ENCODE data around the gene UBASH3A.

DNA sequence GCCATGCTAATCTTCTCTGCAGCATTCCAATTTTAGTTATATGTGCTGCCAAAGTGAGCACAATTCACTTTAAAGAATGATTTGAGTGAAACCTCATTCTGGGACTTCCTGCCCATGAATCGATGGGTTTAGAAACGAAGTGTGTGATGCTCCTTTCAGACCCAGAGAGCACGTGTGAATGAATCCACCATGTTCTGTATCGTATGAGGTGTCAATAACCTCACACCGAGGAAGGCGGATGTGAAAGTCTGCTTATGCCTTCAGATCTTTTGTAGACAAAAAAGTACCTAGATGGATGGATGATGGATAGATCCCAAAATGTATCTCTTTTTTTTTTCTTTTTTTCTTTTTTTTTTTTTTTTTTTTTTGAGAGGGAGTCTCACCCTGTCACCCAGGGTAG is 13.8 kb downstream of the UBASH3A start:
- TF ChIP-seq, protein P1, sequence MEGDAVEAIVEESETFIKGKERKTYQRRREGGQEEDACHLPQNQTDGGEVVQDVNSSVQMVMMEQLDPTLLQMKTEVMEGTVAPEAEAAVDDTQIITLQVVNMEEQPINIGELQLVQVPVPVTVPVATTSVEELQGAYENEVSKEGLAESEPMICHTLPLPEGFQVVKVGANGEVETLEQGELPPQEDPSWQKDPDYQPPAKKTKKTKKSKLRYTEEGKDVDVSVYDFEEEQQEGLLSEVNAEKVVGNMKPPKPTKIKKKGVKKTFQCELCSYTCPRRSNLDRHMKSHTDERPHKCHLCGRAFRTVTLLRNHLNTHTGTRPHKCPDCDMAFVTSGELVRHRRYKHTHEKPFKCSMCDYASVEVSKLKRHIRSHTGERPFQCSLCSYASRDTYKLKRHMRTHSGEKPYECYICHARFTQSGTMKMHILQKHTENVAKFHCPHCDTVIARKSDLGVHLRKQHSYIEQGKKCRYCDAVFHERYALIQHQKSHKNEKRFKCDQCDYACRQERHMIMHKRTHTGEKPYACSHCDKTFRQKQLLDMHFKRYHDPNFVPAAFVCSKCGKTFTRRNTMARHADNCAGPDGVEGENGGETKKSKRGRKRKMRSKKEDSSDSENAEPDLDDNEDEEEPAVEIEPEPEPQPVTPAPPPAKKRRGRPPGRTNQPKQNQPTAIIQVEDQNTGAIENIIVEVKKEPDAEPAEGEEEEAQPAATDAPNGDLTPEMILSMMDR (optimal IDR thresholded peaks at IDR 0.05 in 1 of 3, IDR thresholded peaks at IDR 0.05 in 1 of 3, conservative IDR thresholded peaks at IDR 0.05 in 1 of 3; ENCODE audit: extremely low read depth in 1 of 3, insufficient read depth in 2 of 3, low read length in 3 of 3) = no peak
- no peak for TF ChIP-seq EZH2 (IDR thresholded peaks at IDR 0.05; ENCODE audit: low read length)
